ENCODE data around the gene TXLNG. TPM values are rescaled to one million over a fixed set of nuclear protein-coding genes. Genes with fewer than 3 reads are reported as not detected.

The TXLNG gene
- total RNA-seq, 1 donor from 2014 or later: 12.1 TPM

DNA sequence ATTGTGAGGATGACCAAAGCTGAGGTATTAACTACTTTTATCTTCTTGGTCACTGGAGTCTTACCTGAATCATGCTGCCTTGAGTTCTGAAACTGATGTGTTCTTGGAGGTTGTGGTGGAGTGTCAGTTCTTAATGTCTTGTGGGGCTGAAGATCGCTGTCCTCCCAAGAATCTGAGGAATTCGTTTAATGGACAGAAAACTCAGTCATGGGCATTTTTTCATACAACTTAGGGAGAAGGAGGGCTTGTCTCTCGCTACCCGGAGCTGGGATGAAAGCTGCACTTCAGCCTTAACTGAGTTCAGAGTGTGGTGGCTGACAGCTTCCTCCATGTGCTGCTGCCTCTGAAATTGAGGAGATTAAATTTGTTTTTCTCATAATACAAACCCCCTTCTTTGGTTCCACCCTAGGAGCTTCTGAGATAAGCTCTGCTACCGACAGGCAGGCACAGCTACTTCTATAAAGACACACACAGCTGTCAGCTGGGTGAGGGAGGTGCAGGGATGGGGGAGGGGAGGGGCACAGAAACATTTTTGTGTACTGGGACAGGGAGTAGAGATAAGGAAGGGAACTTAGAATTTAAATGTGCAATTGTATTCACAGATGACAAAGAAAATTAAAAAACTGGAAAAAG is 53.1 kb downstream of the TXLNG start:
- ATAC-seq: no peak
- H3K27ac ChIP-seq: no peak overlapping the region
- intact Hi-C loops (cut with DNase I): no loop called here

DNA sequence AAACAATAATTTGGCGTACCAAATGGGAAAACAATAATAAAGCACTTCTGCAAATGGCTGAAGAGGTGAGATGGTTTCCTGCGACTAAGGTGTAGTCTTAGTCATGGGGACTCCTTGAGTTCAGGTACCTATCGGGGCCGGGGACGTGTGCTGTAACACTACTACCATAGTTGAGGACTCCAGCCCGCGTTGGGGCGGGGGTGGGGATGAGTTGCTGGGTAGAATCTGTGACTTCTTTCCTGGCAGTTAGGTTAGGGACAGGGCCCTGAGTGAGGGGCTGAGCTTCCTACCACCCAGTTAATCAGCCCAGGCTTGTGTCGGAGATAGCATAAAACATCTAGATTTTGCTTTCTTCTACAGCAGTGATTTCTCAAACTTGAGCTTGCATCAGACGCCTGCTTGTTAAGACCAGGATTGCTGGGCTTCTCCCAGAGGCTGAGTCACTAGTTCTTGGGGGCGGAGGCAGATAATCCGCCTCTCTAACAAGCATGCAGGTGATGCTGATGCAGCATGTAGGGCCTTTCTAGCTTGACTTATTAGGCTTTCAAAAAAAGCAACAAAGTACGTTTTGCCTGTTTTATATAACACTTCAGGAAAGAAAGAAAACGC is 53.7 kb downstream of the TXLNG start:
- H3K36me3 ChIP-seq: peaks cover 16% of the 10 kb centered on the region
- H3K27me3 ChIP-seq: no peaks in the 10 kb centered on the region
- no peak for ATAC-seq
- H3K4me3 ChIP-seq: no peak overlapping the region
- TF ChIP-seq, protein P1, sequence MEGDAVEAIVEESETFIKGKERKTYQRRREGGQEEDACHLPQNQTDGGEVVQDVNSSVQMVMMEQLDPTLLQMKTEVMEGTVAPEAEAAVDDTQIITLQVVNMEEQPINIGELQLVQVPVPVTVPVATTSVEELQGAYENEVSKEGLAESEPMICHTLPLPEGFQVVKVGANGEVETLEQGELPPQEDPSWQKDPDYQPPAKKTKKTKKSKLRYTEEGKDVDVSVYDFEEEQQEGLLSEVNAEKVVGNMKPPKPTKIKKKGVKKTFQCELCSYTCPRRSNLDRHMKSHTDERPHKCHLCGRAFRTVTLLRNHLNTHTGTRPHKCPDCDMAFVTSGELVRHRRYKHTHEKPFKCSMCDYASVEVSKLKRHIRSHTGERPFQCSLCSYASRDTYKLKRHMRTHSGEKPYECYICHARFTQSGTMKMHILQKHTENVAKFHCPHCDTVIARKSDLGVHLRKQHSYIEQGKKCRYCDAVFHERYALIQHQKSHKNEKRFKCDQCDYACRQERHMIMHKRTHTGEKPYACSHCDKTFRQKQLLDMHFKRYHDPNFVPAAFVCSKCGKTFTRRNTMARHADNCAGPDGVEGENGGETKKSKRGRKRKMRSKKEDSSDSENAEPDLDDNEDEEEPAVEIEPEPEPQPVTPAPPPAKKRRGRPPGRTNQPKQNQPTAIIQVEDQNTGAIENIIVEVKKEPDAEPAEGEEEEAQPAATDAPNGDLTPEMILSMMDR (IDR thresholded peaks at IDR 0.05): no peak
- intact Hi-C loops (cut with DNase I): no loop called here
- H3K27ac ChIP-seq: no peak overlapping the region
- no peaks in the 10 kb centered on the region for H3K4me1 ChIP-seq
- H3K9me3 ChIP-seq: no peaks in the 10 kb centered on the region
- DNase-seq: no peak

More for the DNA sequence above, 53.1 kb downstream of the TXLNG start:
- no peaks in the 10 kb centered on the region for H3K4me1 ChIP-seq
- no peak overlapping the region for H3K4me3 ChIP-seq
- DNase-seq: no peak
- H3K36me3 ChIP-seq: peaks cover 15% of the 10 kb centered on the region
- H3K27me3 ChIP-seq: no peaks in the 10 kb centered on the region
- TF ChIP-seq, protein P1 (IDR thresholded peaks at IDR 0.05): no peak
- H3K9me3 ChIP-seq: no peaks in the 10 kb centered on the region

DNA sequence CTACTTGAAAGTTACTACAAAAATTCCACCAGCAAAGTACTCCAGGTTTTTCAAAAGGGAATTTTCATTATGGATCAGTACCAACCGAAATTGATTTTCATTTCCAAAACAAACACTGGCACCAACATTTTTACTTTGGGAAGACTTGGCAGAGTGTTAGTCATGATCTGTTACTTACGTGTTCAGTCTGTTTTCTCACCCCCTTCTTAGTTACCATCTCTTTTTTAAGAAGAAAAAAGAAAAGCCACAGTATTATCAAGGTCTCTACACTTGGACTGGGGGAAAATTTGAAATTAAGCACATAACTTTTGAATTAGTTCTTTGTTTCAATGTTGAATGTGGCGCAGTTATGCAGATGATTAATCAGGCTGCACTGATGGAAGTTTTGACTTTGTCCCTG is 56.4 kb downstream of the TXLNG start:
- H3K36me3 ChIP-seq: peaks cover 32% of the 10 kb centered on the region
- intact Hi-C loops (cut with DNase I): no loop called here
- no peaks in the 10 kb centered on the region for H3K27me3 ChIP-seq
- H3K4me1 ChIP-seq: no peaks in the 10 kb centered on the region
- no peak overlapping the region for H3K27ac ChIP-seq
- ATAC-seq (no peak), DNase-seq (no peak)
- H3K9me3 ChIP-seq: no peaks in the 10 kb centered on the region
- no peak overlapping the region for H3K4me3 ChIP-seq
- TF ChIP-seq, protein P1 (IDR thresholded peaks at IDR 0.05): no peak

DNA sequence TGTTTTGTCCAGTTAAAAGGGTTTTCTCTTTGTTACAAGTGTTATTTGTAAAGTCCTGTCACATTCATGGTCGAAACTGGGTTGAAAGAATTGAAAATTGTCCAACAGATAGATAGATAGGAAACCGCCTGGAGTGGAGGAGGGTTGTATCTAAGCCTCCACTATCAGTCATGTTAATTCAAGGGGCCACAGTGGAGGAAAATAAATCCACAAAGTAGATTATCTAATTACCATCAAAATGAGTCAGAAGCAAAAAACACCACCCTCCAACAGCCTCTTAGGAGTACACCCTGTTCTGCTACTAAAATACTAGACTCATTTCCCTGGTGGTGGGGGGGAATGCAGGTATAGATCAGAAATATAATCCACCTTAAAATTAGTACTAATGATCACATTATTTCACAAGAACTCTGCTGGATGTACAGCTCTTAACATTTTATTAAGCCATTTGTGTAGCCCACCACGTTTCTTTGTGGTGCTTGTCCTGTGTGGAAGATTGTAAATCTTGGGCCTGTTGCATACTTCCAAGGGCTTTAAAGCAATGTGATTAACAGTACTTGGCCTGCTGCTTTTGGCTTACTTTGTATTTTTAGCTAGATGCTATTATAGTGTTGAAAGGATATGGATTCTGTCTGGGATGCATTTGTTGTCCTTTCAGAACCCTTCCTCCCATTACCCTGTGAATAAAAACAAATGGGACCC is 57.1 kb downstream of the TXLNG start:
- ATAC-seq: no peak
- Histone ChIP-seq H3K27ac (no peak overlapping the region), H3K4me3 (no peak overlapping the region), H3K4me1 (no peaks in the 10 kb centered on the region), H3K36me3 (peaks cover 35% of the 10 kb centered on the region), H3K27me3 (no peaks in the 10 kb centered on the region), H3K9me3 (no peaks in the 10 kb centered on the region)
- DNase-seq: no peak
- TF ChIP-seq, protein P1 (IDR thresholded peaks at IDR 0.05): no peak
- intact Hi-C loops (cut with DNase I): no loop called here

DNA sequence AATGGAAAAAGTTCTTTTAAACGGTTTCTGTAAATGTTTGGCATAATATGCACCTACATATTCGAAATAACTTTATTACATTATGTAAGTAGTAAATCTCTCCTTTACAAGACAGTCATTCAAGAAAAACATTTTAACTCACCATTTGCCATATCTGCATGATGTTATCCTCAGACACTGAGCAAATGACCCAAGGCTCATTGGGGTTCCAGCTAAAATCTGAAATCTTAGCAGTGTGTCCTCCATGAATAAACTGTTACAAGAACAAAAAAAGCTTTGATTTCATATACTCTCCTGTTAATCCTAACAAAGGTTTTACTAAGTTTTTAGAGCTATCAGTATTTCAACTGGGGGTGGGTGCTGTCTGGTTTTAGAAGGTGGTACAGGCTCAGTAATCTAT is 59.4 kb downstream of the TXLNG start:
- TF ChIP-seq, protein P1 (IDR thresholded peaks at IDR 0.05): no peak
- no peak overlapping the region for H3K27ac ChIP-seq
- H3K36me3 ChIP-seq: peaks cover 32% of the 10 kb centered on the region
- intact Hi-C loops (cut with DNase I): no loop called here
- no peaks in the 10 kb centered on the region for H3K9me3 ChIP-seq
- H3K4me1 ChIP-seq: no peaks in the 10 kb centered on the region
- no peak for DNase-seq
- no peak overlapping the region for H3K4me3 ChIP-seq
- H3K27me3 ChIP-seq: no peaks in the 10 kb centered on the region
- no peak for ATAC-seq

Data from upper lobe of right lung (tissue), 1 donor.